BLaER1 (cell line): ENCODE data around the gene CYBB.

Source experiments
- H3K27ac ChIP-seq: shearing (Covaris generic); formaldehyde crosslinking; 2 replicates; pipeline ENCODE4 v1.8.1; 2022
- H3K27me3 ChIP-seq: shearing (Covaris generic); formaldehyde crosslinking; 2 replicates; pipeline ENCODE4 v1.8.1; 2022
- H3K36me3 ChIP-seq: shearing (Covaris generic); formaldehyde crosslinking; 2 replicates; pipeline ENCODE4 v1.8.1; 2022
- H3K4me1 ChIP-seq: shearing (Covaris generic); formaldehyde crosslinking; 2 replicates; pipeline ENCODE4 v1.8.1; 2022
- H3K4me2 ChIP-seq: shearing (Covaris generic); formaldehyde crosslinking; 2 replicates; pipeline ENCODE4 v1.8.1; 2022
- H3K4me3 ChIP-seq: shearing (Covaris generic); formaldehyde crosslinking; 2 replicates; pipeline ENCODE4 v1.8.1; 2022
- H3K9ac ChIP-seq: shearing (Covaris generic); formaldehyde crosslinking; 2 replicates; pipeline ENCODE4 v1.8.1; 2022
- H3K9me3 ChIP-seq: shearing (Covaris generic); formaldehyde crosslinking; 2 replicates; pipeline ENCODE4 v1.8.1; 2022
- H4K20me1 ChIP-seq: shearing (Covaris generic); formaldehyde crosslinking; 2 replicates; pipeline ENCODE4 v1.8.1; 2022
- Cebpa-rat ChIP-seq: shearing (Covaris generic); IDR thresholded peaks from 2 replicates; pipeline ENCODE4 v1.8.1; 2022

CYBB gene

DNA sequence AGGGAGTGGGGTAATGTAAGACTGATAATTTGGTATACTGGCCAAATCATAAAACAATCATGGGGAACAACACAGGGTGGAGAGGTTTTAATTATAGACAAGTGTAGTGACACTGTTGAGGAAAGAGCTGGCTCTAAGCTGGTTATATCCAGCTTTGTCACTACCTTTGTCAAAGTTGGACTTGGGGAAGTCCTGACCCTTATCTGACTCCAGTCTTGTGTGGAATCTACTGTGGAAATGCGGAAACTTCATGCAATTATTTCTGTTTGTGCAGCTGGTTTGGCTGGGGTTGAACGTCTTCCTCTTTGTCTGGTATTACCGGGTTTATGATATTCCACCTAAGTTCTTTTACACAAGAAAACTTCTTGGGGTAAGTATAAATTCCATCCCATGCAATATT, 2.0 kb downstream of the CYBB start:
- Histone ChIP-seq H3K9ac (no peak overlapping the region), H3K27ac (no peak overlapping the region), H3K9me3 (no peaks in the 10 kb centered on the region), H3K4me1 (peaks cover 28% of the 10 kb centered on the region), H4K20me1 (no peaks in the 10 kb centered on the region), H3K4me2 (no peak overlapping the region), H3K36me3 (no peaks in the 10 kb centered on the region), H3K4me3 (no peak overlapping the region), H3K27me3 (no peaks in the 10 kb centered on the region)
- TF ChIP-seq Cebpa-rat = no peak

DNA sequence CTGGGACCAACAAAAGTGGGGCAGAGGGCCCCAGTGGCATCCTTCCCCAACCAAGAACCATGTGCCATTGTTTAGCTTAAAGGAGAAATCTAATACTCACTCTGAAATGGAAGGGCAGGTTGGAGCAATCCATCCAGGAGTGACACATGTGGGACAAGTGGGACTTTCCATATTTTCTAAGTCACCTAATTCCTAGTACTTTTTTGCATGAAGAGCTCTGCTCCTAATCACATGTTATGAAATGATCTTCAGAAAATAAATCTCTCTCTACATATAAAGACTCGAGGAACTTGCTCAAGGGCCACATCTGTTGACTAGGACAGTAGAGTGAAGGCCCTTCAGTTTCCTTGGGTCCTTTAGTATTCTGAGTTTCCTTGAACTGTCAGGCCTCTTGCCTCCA, 2.5 kb downstream of the CYBB start:
- H3K4me1 ChIP-seq = peaks cover 28% of the 10 kb centered on the region
- no peak overlapping the region for H3K4me2 ChIP-seq
- no peak overlapping the region for H3K27ac ChIP-seq
- no peaks in the 10 kb centered on the region for H4K20me1 ChIP-seq
- H3K9ac ChIP-seq = no peak overlapping the region
- no peaks in the 10 kb centered on the region for H3K9me3 ChIP-seq
- H3K27me3 ChIP-seq = no peaks in the 10 kb centered on the region
- H3K36me3 ChIP-seq = no peaks in the 10 kb centered on the region
- no peak for TF ChIP-seq Cebpa-rat
- no peak overlapping the region for H3K4me3 ChIP-seq

DNA sequence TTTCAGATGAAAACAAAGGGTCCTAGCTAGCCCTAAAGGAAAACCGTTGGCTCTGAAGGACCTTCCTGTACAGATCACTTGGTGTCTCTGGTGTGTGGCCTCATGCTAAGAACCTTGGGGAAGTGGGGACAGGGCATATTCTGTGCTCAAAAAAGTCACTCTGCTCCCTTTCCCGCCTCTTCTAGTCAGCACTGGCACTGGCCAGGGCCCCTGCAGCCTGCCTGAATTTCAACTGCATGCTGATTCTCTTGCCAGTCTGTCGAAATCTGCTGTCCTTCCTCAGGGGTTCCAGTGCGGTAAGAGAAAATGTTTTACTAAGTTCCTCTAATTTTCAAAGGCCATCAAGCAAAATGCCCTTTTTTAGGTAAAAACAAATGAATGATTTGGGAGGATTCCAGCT, 3.4 kb downstream of the CYBB start:
- H3K36me3 ChIP-seq = no peaks in the 10 kb centered on the region
- no peaks in the 10 kb centered on the region for H3K9me3 ChIP-seq
- no peaks in the 10 kb centered on the region for H3K27me3 ChIP-seq
- H3K27ac ChIP-seq = no peak overlapping the region
- no peak overlapping the region for H3K9ac ChIP-seq
- no peak overlapping the region for H3K4me2 ChIP-seq
- H3K4me3 ChIP-seq = no peak overlapping the region
- H3K4me1 ChIP-seq = peaks cover 36% of the 10 kb centered on the region
- no peak for TF ChIP-seq Cebpa-rat
- H4K20me1 ChIP-seq = no peaks in the 10 kb centered on the region

DNA sequence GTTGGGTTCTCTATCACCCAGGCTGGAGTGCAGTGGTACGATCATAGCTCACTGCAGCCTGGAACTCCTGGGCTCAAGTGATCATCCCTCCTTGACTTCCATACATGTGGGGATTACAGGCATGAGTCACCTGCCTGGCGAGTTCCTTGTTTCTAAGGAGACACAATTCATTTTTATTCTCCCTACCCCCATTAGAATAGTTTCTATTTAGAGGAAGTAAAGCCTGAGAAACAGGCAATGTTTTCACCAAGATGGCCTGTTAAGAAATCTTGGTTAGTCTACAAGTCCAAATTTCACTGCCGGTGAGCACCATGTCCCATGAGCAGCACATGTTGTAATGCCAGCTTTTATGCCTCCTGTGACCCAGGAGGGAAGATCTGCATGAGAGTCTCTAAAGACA, 5.7 kb downstream of the CYBB start:
- H3K4me2 ChIP-seq = peak overlapping the region; percentile 64; the same call in 1 of the 2 replicates
- no peak overlapping the region for H3K9ac ChIP-seq
- H3K9me3 ChIP-seq = no peaks in the 10 kb centered on the region
- H3K27ac ChIP-seq = no peak overlapping the region
- no peaks in the 10 kb centered on the region for H3K36me3 ChIP-seq
- H3K4me3 ChIP-seq = no peak overlapping the region
- H3K4me1 ChIP-seq = peaks cover 31% of the 10 kb centered on the region
- no peak for TF ChIP-seq Cebpa-rat
- H3K27me3 ChIP-seq = no peaks in the 10 kb centered on the region
- H4K20me1 ChIP-seq = no peaks in the 10 kb centered on the region

DNA sequence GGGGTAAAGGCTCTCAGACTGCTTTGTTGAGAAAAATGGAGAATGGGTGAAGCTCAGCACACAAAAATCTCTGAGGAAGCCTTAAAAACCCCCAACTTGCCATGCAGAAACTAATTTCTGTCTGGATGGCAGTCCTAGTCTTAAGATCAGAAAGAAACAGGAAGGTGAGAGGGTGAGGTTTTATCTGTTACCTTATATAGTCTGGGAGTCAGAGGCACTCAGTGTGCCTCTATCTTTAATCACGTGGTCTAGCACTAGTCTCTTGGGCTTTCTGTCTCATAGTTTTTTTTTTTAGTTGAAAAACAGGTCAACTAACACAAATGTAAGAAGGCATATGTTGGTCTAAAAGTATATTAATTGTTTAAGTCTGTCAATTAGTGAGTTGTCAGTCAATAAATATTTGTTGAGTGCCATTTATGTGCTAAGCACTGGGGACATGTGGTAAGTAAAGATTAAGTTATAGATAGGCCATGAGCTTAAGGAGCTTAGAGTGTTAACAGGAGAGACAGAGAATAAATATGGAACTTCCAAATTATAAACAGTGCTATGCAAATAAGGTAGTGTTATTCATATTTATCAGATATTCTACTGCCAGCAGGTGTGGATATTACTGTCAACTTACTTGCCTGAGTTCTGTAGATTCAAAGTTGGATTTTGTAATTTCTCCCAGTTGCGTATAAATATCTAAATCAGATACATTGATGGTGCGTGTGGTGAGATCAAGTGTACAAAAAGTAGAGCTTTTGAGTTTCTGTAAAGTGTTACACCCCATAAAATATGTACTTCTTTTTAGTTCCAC, 7.0 kb downstream of the CYBB start:
- Histone ChIP-seq H4K20me1 (no peaks in the 10 kb centered on the region), H3K9ac (no peak overlapping the region), H3K36me3 (no peaks in the 10 kb centered on the region), H3K27me3 (no peaks in the 10 kb centered on the region), H3K4me1 (peaks cover 31% of the 10 kb centered on the region), H3K4me3 (no peak overlapping the region), H3K9me3 (no peaks in the 10 kb centered on the region), H3K27ac (peak overlapping the region; percentile 36; the same call in 1 of the 2 replicates), H3K4me2 (peak overlapping the region; percentile 64)
- no peak for TF ChIP-seq Cebpa-rat

DNA sequence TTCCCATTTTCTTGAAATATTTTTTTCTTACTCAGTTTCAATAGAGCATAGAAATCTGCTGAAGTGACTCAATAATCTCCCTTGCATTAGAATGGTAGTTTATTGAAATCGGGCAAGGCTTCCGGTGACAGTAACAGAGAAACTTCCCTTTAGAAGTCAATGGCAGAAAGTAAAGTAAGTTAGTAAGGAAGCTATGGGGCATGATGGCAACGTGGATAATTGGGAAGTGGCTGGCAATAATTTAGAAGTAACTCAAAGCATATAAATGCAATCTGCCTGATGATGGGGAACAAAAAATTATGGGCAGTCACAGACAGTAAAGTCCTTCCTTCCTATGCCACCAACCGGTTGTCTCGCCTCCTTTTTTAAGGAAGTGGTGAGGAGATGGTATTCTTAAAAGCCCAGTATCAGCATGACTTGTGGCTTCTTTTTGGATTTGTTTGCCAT, 7.6 kb downstream of the CYBB start:
- peak overlapping the region; percentile 64 for H3K4me2 ChIP-seq

DNA sequence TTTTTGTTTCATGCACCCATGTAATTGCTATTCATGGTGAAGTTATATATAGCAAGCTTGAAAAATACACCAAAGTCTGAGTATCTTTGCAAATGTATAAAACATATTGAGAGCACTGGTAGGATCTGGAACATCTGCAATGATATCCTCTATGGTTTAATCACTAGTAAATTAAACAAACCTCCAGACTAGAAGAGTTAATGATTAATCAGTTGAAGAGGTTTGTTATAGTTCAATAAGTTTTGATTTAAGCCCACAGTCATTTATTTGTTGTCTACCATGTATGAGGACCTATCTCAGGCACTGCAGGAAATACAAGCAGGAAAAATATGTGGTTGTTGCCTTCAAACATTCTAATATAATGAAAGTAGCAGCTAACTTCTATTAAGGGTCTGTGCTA, 16.5 kb downstream of the CYBB start:
- H3K4me2 ChIP-seq = peak overlapping the region; percentile 56
- H4K20me1 ChIP-seq = no peaks in the 10 kb centered on the region
- H3K27me3 ChIP-seq = no peaks in the 10 kb centered on the region
- H3K9me3 ChIP-seq = no peaks in the 10 kb centered on the region
- no peak for TF ChIP-seq Cebpa-rat
- peaks cover 49% of the 10 kb centered on the region for H3K4me1 ChIP-seq
- H3K27ac ChIP-seq = peak overlapping the region; percentile 24; the same call in 1 of the 2 replicates
- H3K36me3 ChIP-seq = no peaks in the 10 kb centered on the region
- no peak overlapping the region for H3K9ac ChIP-seq
- no peak overlapping the region for H3K4me3 ChIP-seq

More for the DNA sequence above, 7.6 kb downstream of the CYBB start:
- H3K4me3 ChIP-seq = no peak overlapping the region
- no peaks in the 10 kb centered on the region for H3K9me3 ChIP-seq
- H3K4me1 ChIP-seq = peaks cover 31% of the 10 kb centered on the region
- no peak overlapping the region for H3K9ac ChIP-seq
- H3K27me3 ChIP-seq = no peaks in the 10 kb centered on the region
- 0 out of 2 replicates have a peak overlapping the region, but pooled peaks have one; percentile 3 for H3K27ac ChIP-seq
- no peak for TF ChIP-seq Cebpa-rat
- H3K36me3 ChIP-seq = no peaks in the 10 kb centered on the region
- no peaks in the 10 kb centered on the region for H4K20me1 ChIP-seq

DNA sequence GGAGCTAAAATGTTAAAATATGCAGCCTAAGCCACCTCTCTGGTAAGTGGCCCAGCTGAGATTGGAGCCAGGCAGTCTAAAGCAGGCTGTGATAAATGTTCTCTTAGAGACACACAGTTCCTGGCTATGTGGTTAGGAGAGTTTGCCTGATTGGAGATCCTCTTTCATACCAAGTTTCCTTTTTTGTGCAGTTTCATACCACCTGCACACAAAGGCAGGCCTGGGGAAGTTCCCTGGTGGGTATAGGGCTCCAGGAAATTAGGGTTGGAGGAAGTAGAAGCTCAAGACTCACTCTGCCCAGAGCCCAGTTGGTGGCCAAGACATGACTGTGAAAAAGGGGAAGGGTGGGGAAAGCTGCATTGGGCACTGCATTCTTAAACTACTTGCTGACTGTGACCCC, 16.9 kb downstream of the CYBB start:
- Histone ChIP-seq H3K36me3 (no peaks in the 10 kb centered on the region), H3K27me3 (no peaks in the 10 kb centered on the region), H3K4me2 (peak overlapping the region; percentile 56), H4K20me1 (no peaks in the 10 kb centered on the region), H3K27ac (peak overlapping the region; percentile 24; the same call in 1 of the 2 replicates), H3K9me3 (no peaks in the 10 kb centered on the region), H3K4me3 (no peak overlapping the region), H3K4me1 (peaks cover 54% of the 10 kb centered on the region), H3K9ac (no peak overlapping the region)
- no peak for TF ChIP-seq Cebpa-rat

DNA sequence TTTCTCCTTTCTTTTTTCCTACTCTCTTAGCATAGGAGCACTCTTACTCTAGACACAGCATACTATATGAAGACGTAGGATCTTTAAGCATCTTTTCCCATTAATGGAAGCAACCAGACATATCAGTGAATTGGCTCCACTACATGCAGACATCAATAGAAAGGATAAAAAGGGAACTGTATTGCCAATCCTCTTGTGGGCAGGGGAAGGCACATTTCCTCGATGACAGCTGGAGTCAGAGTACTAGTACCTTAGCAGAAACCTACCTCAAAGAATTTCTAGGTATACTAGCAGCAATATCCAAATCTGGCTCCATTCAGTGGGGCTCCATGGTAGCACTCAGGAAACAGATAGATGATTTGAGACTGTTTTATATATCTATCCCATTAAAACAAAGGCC, 20.1 kb downstream of the CYBB start:
- Histone ChIP-seq H3K4me3 (no peak overlapping the region), H3K27me3 (no peaks in the 10 kb centered on the region), H3K9me3 (peaks cover 4% of the 10 kb centered on the region; the same call in 1 of the 2 replicates), H3K4me2 (no peak overlapping the region), H4K20me1 (no peaks in the 10 kb centered on the region), H3K9ac (no peak overlapping the region), H3K36me3 (no peaks in the 10 kb centered on the region), H3K27ac (no peak overlapping the region), H3K4me1 (peaks cover 70% of the 10 kb centered on the region)
- no peak for TF ChIP-seq Cebpa-rat

DNA sequence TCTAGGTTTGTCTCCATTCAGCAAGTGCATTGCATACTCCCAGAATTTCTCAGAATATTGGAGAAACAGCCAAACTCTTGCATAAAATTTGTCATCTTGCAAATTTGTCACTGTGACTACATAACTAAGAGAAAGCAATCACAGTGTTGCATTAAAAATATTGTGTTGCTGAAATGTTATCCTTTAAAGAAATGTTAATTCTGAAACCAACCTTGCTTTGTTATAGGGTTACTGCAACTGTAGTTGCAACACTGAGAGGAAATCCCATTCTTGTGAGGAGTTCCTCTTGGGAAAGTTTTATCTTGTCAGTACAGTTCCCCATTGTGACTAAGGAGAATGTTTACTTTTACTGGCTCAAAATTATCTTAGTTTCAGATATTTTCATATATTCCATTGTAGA, 20.9 kb downstream of the CYBB start:
- Histone ChIP-seq H3K27ac (no peak overlapping the region; the same call in 1 of the 2 replicates), H3K27me3 (no peaks in the 10 kb centered on the region), H4K20me1 (no peaks in the 10 kb centered on the region), H3K36me3 (no peaks in the 10 kb centered on the region), H3K9me3 (peaks cover 4% of the 10 kb centered on the region; the same call in 1 of the 2 replicates), H3K4me1 (peaks cover 62% of the 10 kb centered on the region), H3K4me3 (no peak overlapping the region), H3K4me2 (peak overlapping the region; percentile 61), H3K9ac (no peak overlapping the region)
- no peak for TF ChIP-seq Cebpa-rat
